HFF-Myc (cell line): ENCODE data around the gene HK1.
"Not testable (repeated sequence)": the region's sequence is repeated elsewhere in the genome, so short reads cannot be mapped to it uniquely, and the experiment has no call there.

Experiments used
- DNase-seq: peaks from one replicate; pipeline ENCODE4 v3.0.0-alpha.2; 2011; ENCODE audit warnings: low read depth; ENCODE audit errors: extremely low read depth
- H3K4me3 ChIP-seq: replicated peaks from 2 replicates; pipeline ENCODE4 v1.5.1; 2011; ENCODE audit warnings: low read depth, mild to moderate bottlenecking, control low read depth, low read length
- TF ChIP-seq, protein P1 (sequence below): IDR thresholded peaks from 2 replicates; pipeline ENCODE4 v1.5.1; 2012; ENCODE audit warnings: mild to moderate bottlenecking, low read depth, low read length, control low read depth; ENCODE audit errors: missing control alignments

Gene HK1

DNA sequence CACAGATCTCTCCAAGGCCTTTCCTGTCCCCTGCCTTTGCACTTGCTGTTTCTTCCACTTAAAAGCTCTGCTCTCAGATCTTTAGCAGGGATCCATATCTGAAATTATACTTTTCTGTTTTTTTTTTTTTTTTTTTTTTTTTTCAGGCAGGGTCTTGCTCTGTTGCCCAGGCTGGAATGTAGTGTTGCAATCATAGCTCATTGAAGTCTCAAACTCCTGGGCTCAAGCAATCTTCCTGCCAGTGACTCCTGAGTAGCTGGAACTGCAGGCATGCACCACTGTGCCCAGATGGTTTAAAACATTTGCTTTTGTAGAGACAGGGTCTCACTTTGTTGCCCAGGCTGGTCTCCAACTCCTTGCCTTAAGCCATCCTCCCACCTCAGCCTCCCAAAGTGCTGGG lies 167.9 kb downstream of the HK1 start:
- TF ChIP-seq, protein P1, sequence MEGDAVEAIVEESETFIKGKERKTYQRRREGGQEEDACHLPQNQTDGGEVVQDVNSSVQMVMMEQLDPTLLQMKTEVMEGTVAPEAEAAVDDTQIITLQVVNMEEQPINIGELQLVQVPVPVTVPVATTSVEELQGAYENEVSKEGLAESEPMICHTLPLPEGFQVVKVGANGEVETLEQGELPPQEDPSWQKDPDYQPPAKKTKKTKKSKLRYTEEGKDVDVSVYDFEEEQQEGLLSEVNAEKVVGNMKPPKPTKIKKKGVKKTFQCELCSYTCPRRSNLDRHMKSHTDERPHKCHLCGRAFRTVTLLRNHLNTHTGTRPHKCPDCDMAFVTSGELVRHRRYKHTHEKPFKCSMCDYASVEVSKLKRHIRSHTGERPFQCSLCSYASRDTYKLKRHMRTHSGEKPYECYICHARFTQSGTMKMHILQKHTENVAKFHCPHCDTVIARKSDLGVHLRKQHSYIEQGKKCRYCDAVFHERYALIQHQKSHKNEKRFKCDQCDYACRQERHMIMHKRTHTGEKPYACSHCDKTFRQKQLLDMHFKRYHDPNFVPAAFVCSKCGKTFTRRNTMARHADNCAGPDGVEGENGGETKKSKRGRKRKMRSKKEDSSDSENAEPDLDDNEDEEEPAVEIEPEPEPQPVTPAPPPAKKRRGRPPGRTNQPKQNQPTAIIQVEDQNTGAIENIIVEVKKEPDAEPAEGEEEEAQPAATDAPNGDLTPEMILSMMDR = no peak
- no peak overlapping the region for H3K4me3 ChIP-seq
- DNase-seq = no peak

DNA sequence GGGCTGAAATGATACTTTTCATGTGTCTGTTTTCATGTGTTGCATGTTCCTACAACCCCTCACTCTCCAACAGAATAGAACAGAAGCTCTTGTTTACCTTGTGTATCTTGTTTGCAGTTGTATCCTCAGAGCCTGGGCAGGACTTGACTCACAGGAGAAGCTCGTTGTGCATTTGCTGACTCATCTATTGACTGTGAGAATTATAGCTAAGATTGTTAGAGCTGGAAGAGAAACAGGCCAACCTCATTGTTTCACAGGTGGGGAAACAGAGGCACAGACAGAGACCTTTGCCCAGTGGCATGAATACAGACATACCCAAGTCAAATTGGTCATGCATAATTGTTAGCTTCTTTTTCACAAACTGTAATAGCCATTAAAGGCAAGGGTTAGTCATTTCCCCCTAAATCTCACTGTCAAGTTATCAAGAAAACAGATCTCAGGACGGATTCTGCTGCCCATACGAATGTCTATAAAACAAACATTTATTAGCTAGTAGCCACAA lies 168.4 kb downstream of the HK1 start:
- TF ChIP-seq, protein P1 = no peak
- H3K4me3 ChIP-seq = no peak overlapping the region
- peak; percentile 55 for DNase-seq

DNA sequence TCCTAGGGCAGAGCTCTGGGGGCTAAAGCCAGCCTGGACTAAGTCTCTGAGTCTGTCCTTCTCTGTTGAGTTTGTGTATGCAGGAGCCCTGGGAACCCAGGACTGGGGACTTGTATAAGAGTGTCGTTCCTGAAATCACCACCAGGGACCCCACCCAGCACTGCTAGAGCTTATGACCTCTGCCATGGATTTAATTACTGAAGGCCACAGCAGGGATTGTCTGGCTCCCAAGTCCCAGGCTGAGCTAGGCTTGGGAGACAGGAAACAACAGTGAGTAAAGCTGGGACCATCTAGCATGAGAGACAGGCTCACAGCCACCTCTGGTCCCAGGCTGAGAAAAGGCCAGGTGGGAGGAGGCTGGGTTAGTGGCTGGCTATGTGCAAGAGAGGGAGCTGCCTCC lies 171.5 kb downstream of the HK1 start:
- TF ChIP-seq, protein P1 = peak; percentile 59
- no peak overlapping the region for H3K4me3 ChIP-seq
- DNase-seq = peak; percentile 40

DNA sequence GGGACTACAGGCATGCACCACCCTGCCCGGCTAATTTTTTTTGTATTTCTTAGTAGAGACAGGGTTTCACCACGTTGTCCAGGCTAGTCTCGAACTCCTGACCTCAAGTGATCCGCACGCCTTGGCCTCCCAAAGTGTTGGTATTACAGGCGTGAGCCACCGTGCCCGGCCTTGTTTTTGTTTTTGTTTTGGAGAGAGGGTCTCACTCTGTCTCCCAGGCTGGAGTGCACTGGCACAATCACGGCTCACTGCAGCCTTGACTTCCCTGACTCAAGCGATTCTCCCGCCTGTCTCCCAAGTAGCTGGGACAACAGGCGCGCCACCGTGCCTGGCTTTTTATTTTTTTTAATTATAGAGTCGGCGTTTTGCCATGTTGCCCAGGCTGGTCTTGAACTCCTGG lies 172.1 kb downstream of the HK1 start:
- DNase-seq, H3K4me3 ChIP-seq: not testable (repeated sequence)

DNA sequence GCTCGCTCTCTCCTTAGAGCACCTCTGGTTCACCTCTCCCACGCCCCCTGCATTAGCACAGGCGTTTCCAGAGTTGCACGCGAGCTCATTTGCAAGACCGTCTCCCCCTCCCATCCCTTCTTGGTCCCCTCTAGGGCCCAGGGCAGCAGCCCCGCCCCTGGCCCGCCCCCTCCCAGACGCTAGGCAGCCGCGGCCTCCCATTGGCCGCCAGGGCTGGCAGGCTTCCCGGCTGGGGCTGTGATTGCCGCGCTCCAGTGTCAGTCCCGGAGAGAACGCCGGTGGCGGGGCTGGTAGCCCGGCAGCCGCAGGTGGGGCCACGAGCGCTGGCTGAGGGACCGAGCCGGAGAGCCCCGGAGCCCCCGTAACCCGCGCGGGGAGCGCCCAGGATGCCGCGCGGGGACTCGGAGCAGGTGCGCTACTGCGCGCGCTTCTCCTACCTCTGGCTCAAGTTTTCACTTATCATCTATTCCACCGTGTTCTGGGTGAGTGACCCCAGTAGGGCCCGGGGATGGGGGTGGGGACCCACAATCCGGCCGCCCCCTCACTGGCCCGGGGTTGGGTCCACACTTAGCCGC lies 173.0 kb downstream of the HK1 start, which contains the start of gene TSPAN15:
Gene TSPAN15, plus strand, starts transcription at position 257 of the 575 bp plus-strand sequence. Its CDS starts 130 bp downstream, at position 387.
- TF ChIP-seq, protein P1 = no peak
- peak within 1 kb of the TSS; percentile 50 for H3K4me3 ChIP-seq
- DNase-seq = no peak
